OCI-LY7 (cell line): Measurements from ENCODE around the gene BCAR3. TPM values are rescaled to one million over a fixed set of nuclear protein-coding genes. Genes with fewer than 3 reads are reported as not detected.

Experiments
- BruUV-seq: library from RNA; stranded (reverse); fragments of 400-500 nt; replicated peaks from 2 replicates; lab custom pipeline; 2021; lab: Mats Ljungman, UMichigan
- CTCF ChIA-PET: fragments of 300-600 bp; sonication (Branson Sonifier 250); formaldehyde crosslinking; loops from one replicate; lab custom pipeline; 2022; ENCODE audit warnings: antibody characterized with exemption; ENCODE audit not compliant: unreplicated experiment; lab: Charles Lee
- POLR2A ChIA-PET: fragments of 300-600 bp; sonication (Branson Sonifier 250); formaldehyde crosslinking; loops from one replicate; lab custom pipeline; 2022; ENCODE audit warnings: antibody characterized with exemption; lab: Charles Lee
- DNase-seq: peaks from one replicate; pipeline ENCODE4 v3.0.0-alpha.2; 2015; ENCODE audit warnings: low spot score
- H2AFZ ChIP-seq: fragments of 200-600 bp; sonication (generic), shearing (Covaris generic); 2 replicates; pipeline ENCODE4 v1.6.1; 2014; ENCODE audit warnings: mild to moderate bottlenecking, antibody characterized with exemption, low read length, moderate library complexity
- H3K27ac ChIP-seq: fragments of 200-600 bp; sonication (generic); 2 replicates; pipeline ENCODE4 v1.5.1; 2014; ENCODE audit warnings: mixed run types, low read depth, mild to moderate bottlenecking, moderate library complexity, low read length, inconsistent platforms; ENCODE audit not compliant: poor library complexity, severe bottlenecking
- H3K36me3 ChIP-seq: fragments of 200-600 bp; sonication (generic); 2 replicates; pipeline ENCODE4 v1.6.1; 2014; ENCODE audit warnings: mild to moderate bottlenecking, antibody characterized with exemption, low read length, moderate library complexity, mixed read lengths; ENCODE audit not compliant: insufficient read depth
- H3K4me1 ChIP-seq: fragments of 200-600 bp; sonication (generic); 2 replicates; pipeline ENCODE4 v1.5.1; 2014; ENCODE audit warnings: mild to moderate bottlenecking, low read length; ENCODE audit not compliant: insufficient read depth, poor library complexity, severe bottlenecking
- H3K4me2 ChIP-seq: fragments of 200-600 bp; sonication (generic); 2 replicates; pipeline ENCODE4 v1.6.1; 2014; ENCODE audit warnings: mild to moderate bottlenecking, low read length
- H3K4me3 ChIP-seq: fragments of 200-600 bp; sonication (generic); 2 replicates; pipeline ENCODE4 v1.5.1; 2014; ENCODE audit warnings: mild to moderate bottlenecking, low read depth, low read length; ENCODE audit not compliant: poor library complexity, severe bottlenecking
- H3K79me2 ChIP-seq: fragments of 200-600 bp; sonication (generic); 2 replicates; pipeline ENCODE4 v1.6.1; 2016; ENCODE audit warnings: low read depth, mild to moderate bottlenecking, low read length, moderate library complexity, mixed read lengths; ENCODE audit not compliant: insufficient read depth
- H3K9me2 ChIP-seq: fragments of 200-600 bp; sonication (generic); 2 replicates; pipeline ENCODE4 v1.6.1; 2016; ENCODE audit warnings: mild to moderate bottlenecking, low read length, mixed read lengths; ENCODE audit not compliant: insufficient read depth
- H3K9me3 ChIP-seq: fragments of 200-600 bp; sonication (generic); 2 replicates; pipeline ENCODE4 v1.6.1; 2014; ENCODE audit warnings: mild to moderate bottlenecking, mixed run types, low read length, mixed read lengths
- H4K20me1 ChIP-seq: fragments of 200-600 bp; sonication (generic); 2 replicates; pipeline ENCODE4 v1.6.1; 2014; ENCODE audit warnings: mild to moderate bottlenecking, antibody characterized with exemption, low read length, moderate library complexity, mixed read lengths; ENCODE audit not compliant: insufficient read depth
- EZH2phosphoT487 ChIP-seq: fragments of 200-600 bp; sonication (generic); IDR thresholded peaks from 2 replicates; pipeline ENCODE4 v1.6.1; 2018; ENCODE audit warnings: low read depth, borderline replicate concordance, mild to moderate bottlenecking, mixed run types, antibody characterized with exemption, low read length, moderate library complexity, mixed read lengths
- intact Hi-C: fragments of 100-400 bp; cut with micrococcal nuclease; formaldehyde crosslinking; loops from one replicate; pipeline ENCODE4 v1.10.0; 2022; ENCODE audit not compliant: unreplicated experiment
- total RNA-seq, 2 experiments: library from RNA; depleted of rRNA in 1 of 2; stranded (reverse); fragments of >200 nt in 1 of 2; shearing (Covaris generic) in 1 of 2; gene quantifications; 2 replicates each; pipeline ENCODE4 v1.2.3, GENCODE V29; 2014 to 2022
- TF ChIP-seq, protein P1 (sequence below): fragments of 200-600 bp; sonication (generic); conservative IDR thresholded peaks from 2 replicates; pipeline ENCODE4 v1.5.1; 2014; ENCODE audit warnings: mild to moderate bottlenecking, antibody characterized with exemption, low read length, moderate library complexity, mixed read lengths

BCAR3 gene
- total RNA-seq, 2 experiments from 2014 or later = 16.3 to 24.2 TPM

DNA sequence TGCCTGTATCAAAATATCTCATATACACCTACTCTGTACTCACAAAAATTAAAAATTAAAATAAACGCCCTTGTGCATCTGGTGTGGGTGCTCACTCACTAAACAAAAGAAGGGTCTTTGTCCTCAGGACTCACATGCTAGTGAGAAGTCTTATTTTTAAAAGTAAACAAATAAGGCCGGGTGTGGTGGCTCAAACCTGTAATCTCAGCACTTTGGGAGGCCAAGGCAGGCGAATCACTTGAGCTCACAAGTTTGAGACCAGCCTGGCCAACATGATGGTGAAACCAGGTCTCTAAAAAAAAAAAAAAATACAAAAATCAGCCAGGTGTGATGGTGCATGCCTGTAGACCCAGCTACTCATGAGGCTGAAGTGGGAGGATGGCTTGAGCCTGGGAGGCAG is 51.5 kb downstream of the BCAR3 start:
- H3K36me3 ChIP-seq = peaks cover 13% of the 10 kb centered on the region
- TF ChIP-seq EZH2phosphoT487 = no peak
- TF ChIP-seq, protein P1, sequence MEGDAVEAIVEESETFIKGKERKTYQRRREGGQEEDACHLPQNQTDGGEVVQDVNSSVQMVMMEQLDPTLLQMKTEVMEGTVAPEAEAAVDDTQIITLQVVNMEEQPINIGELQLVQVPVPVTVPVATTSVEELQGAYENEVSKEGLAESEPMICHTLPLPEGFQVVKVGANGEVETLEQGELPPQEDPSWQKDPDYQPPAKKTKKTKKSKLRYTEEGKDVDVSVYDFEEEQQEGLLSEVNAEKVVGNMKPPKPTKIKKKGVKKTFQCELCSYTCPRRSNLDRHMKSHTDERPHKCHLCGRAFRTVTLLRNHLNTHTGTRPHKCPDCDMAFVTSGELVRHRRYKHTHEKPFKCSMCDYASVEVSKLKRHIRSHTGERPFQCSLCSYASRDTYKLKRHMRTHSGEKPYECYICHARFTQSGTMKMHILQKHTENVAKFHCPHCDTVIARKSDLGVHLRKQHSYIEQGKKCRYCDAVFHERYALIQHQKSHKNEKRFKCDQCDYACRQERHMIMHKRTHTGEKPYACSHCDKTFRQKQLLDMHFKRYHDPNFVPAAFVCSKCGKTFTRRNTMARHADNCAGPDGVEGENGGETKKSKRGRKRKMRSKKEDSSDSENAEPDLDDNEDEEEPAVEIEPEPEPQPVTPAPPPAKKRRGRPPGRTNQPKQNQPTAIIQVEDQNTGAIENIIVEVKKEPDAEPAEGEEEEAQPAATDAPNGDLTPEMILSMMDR = no peak
- H3K9me2 ChIP-seq = no peaks in the 10 kb centered on the region
- intact Hi-C loops = no loop called here
- H3K4me1 ChIP-seq = peaks cover 5% of the 10 kb centered on the region
- H3K4me3 ChIP-seq = no peak overlapping the region
- POLR2A ChIA-PET = interaction anchor here (0.7 to 2.8 kb wide), 7 partner anchors 15 to 185 kb away, joined by 3 to 15 read pairs (median 5); no protein-coding TSS in a partner anchor
- peaks cover 7% of the 10 kb centered on the region; the same call in 1 of the 2 replicates for H3K79me2 ChIP-seq
- H3K4me2 ChIP-seq = no peak overlapping the region
- H3K27ac ChIP-seq = no peak overlapping the region
- no TSS peak for BruUV-seq
- CTCF ChIA-PET = interaction anchor here (1.1 to 4.7 kb wide), 3 partner anchors 13 to 187 kb away, joined by 3 to 45 read pairs (median 10); no protein-coding TSS in a partner anchor
- H4K20me1 ChIP-seq = no peaks in the 10 kb centered on the region
- 0 out of 2 replicates have a peak, but pooled peaks cover 5% of the 10 kb centered on the region for H3K9me3 ChIP-seq
- no peak overlapping the region for H2AFZ ChIP-seq
- no peak for DNase-seq

DNA sequence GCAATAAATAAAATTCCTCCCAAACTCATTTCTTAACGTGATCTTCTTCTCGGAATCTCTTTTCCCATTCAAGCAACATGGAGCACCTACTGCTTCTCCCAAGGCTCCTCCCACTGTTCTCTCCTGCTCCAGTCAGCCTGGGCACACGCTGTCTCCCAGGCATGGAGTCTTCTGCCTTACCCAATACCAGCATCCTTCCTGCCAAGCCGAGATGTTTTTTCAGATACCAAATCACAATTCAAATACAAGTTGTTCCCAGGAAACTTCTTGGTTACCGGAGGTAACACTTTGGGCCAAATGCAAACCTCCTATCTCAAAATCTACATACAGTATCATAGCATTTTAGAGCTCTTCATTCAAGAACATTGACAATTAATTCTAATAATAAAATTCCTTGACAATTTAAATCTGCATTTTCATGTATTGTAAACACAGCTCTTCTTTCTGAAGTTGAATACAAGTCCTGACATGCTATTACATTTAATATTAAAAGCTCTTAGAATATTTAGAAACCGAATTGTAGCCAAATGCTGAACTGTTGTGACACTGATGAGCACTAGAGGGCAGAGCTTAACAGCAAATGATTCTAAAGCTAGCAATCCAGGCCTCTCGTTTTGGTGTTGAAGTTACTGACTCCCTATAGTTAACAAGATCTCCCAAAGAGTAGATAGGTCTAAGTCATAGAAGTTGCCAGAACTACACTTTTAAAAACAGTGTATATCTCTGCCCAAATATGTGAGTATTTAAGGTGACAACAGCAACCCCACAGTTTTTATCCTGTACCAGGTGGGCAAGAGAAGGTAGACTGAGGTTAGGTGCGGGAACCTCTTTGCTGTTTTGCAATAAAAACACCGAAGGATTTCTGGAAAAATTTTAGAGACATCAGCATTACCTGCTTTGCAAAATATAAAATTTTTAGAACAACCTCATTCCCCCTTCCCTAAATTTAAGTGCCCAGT is 52.3 kb downstream of the BCAR3 start:
- Histone ChIP-seq H3K4me1 (peaks cover 5% of the 10 kb centered on the region), H3K9me3 (no peaks in the 10 kb centered on the region), H2AFZ (no peak overlapping the region), H3K27ac (no peak overlapping the region), H3K4me2 (no peak overlapping the region), H3K4me3 (no peak overlapping the region), H3K36me3 (peaks cover 6% of the 10 kb centered on the region), H3K79me2 (peaks cover 7% of the 10 kb centered on the region; the same call in 1 of the 2 replicates), H4K20me1 (no peaks in the 10 kb centered on the region), H3K9me2 (no peaks in the 10 kb centered on the region)
- TF ChIP-seq, protein P1 = peak; percentile 99
- TF ChIP-seq EZH2phosphoT487 = no peak
- DNase-seq = peak; percentile 83
- CTCF ChIA-PET = interaction anchor here (0.6 to 4.7 kb wide), 11 partner anchors 9 to 216 kb away, joined by 3 to 45 read pairs (median 4); no protein-coding TSS in a partner anchor
- POLR2A ChIA-PET = interaction anchor here (0.6 to 2.8 kb wide), 11 partner anchors 16 to 543 kb away, joined by 3 to 15 read pairs (median 4); no protein-coding TSS in a partner anchor
- intact Hi-C loops = loop anchor here (1.0 to 5.0 kb wide), 6 partner anchors 51 to 215 kb away; no protein-coding TSS in a partner anchor
- BruUV-seq = no TSS peak
